Parathyroid adenoma (tissue), 2 donors: ENCODE data around the gene CNTNAP2.

Experiments used
- H2AFZ ChIP-seq: fragments of 300-600 bp; sonication (generic); one replicate; pipeline ENCODE4 v1.7.0; 2017; ENCODE audit warnings: antibody characterized with exemption, mild to moderate bottlenecking
- H3K27ac ChIP-seq: fragments of 300-600 bp; sonication (generic); one replicate; pipeline ENCODE4 v1.7.0; 2017
- H3K27me3 ChIP-seq: fragments of 300-600 bp; sonication (generic); one replicate; pipeline ENCODE4 v1.7.0; 2017; ENCODE audit warnings: low read length; ENCODE audit not compliant: control insufficient read depth, insufficient read depth
- H3K36me3 ChIP-seq: fragments of 300-600 bp; sonication (generic); one replicate; pipeline ENCODE4 v1.7.0; 2017; ENCODE audit warnings: low read length; ENCODE audit not compliant: control insufficient read depth, insufficient read depth
- H3K4me1 ChIP-seq: fragments of 300-600 bp; sonication (generic); one replicate; pipeline ENCODE4 v1.7.0; 2017; ENCODE audit warnings: control low read depth
- H3K4me2 ChIP-seq: fragments of 300-600 bp; sonication (generic); one replicate; pipeline ENCODE4 v1.7.0; 2017; ENCODE audit warnings: low read length
- H3K4me3 ChIP-seq: fragments of 300-600 bp; sonication (generic); one replicate; pipeline ENCODE4 v1.7.0; 2017; ENCODE audit warnings: low read depth, low read length
- H3K79me2 ChIP-seq: fragments of 300-600 bp; sonication (generic); one replicate; pipeline ENCODE4 v1.7.0; 2017; ENCODE audit warnings: control low read depth
- H3K9ac ChIP-seq: fragments of 300-600 bp; sonication (generic); one replicate; pipeline ENCODE4 v1.7.0; 2017; ENCODE audit warnings: mild to moderate bottlenecking
- H3K9me3 ChIP-seq: fragments of 300-600 bp; sonication (generic); one replicate; pipeline ENCODE4 v1.7.0; 2017; ENCODE audit warnings: low read length; ENCODE audit not compliant: control insufficient read depth
- CTCF ChIP-seq: fragments of 300-600 bp; sonication (generic); IDR thresholded peaks from one replicate; pipeline ENCODE4 v1.7.0; 2017; ENCODE audit warnings: antibody characterized with exemption, mild to moderate bottlenecking
- donor health status: primary hyperparathyroidism.

The CNTNAP2 gene

GRCh38 chr7:147048864-147049263 lies 932.3 kb downstream of the CNTNAP2 start:
- no peak for TF ChIP-seq CTCF
- H3K9me3 ChIP-seq = no peaks in the 10 kb centered on the region
- no peaks in the 10 kb centered on the region for H3K36me3 ChIP-seq
- no peak overlapping the region for H3K4me3 ChIP-seq
- H3K9ac ChIP-seq = no peak overlapping the region
- H2AFZ ChIP-seq = no peak overlapping the region
- no peak overlapping the region for H3K27ac ChIP-seq
- no peaks in the 10 kb centered on the region for H3K79me2 ChIP-seq
- no peak overlapping the region for H3K4me2 ChIP-seq
- no peaks in the 10 kb centered on the region for H3K27me3 ChIP-seq
- no peaks in the 10 kb centered on the region for H3K4me1 ChIP-seq

GRCh38 chr7:147052818-147053217 lies 936.2 kb downstream of the CNTNAP2 start:
- Histone ChIP-seq H3K4me1 (no peaks in the 10 kb centered on the region), H3K79me2 (no peaks in the 10 kb centered on the region), H2AFZ (no peak overlapping the region), H3K9ac (no peak overlapping the region), H3K4me2 (no peak overlapping the region), H3K36me3 (no peaks in the 10 kb centered on the region), H3K9me3 (no peaks in the 10 kb centered on the region), H3K4me3 (no peak overlapping the region), H3K27me3 (no peaks in the 10 kb centered on the region), H3K27ac (no peak overlapping the region)
- TF ChIP-seq CTCF = no peak

- H3K9me3 ChIP-seq = no peaks in the 10 kb centered on the region
- no peak overlapping the region for H3K9ac ChIP-seq
- no peak overlapping the region for H3K4me3 ChIP-seq
- no peak for TF ChIP-seq CTCF
- H3K27me3 ChIP-seq = no peaks in the 10 kb centered on the region
- H3K36me3 ChIP-seq = no peaks in the 10 kb centered on the region
- H2AFZ ChIP-seq = no peak overlapping the region
- no peaks in the 10 kb centered on the region for H3K79me2 ChIP-seq
- H3K4me1 ChIP-seq = no peaks in the 10 kb centered on the region
- no peak overlapping the region for H3K27ac ChIP-seq
- no peak overlapping the region for H3K4me2 ChIP-seq
These were observed 937.1 kb downstream of the CNTNAP2 start for GRCh38 chr7:147053746-147054145.

GRCh38 chr7:147060070-147060469 lies 943.5 kb downstream of the CNTNAP2 start:
- Histone ChIP-seq H3K36me3 (no peaks in the 10 kb centered on the region), H3K9me3 (no peaks in the 10 kb centered on the region), H3K4me2 (no peak overlapping the region), H3K79me2 (no peaks in the 10 kb centered on the region), H3K27ac (no peak overlapping the region), H2AFZ (no peak overlapping the region), H3K4me3 (no peak overlapping the region), H3K9ac (no peak overlapping the region), H3K4me1 (no peaks in the 10 kb centered on the region), H3K27me3 (no peaks in the 10 kb centered on the region)
- TF ChIP-seq CTCF = no peak

GRCh38 chr7:147062897-147063296 lies 946.3 kb downstream of the CNTNAP2 start:
- no peaks in the 10 kb centered on the region for H3K36me3 ChIP-seq
- H3K4me1 ChIP-seq = no peaks in the 10 kb centered on the region
- H3K4me2 ChIP-seq = no peak overlapping the region
- no peak overlapping the region for H3K9ac ChIP-seq
- no peaks in the 10 kb centered on the region for H3K79me2 ChIP-seq
- no peak for TF ChIP-seq CTCF
- no peak overlapping the region for H2AFZ ChIP-seq
- H3K27ac ChIP-seq = no peak overlapping the region
- H3K27me3 ChIP-seq = no peaks in the 10 kb centered on the region
- H3K4me3 ChIP-seq = no peak overlapping the region
- no peaks in the 10 kb centered on the region for H3K9me3 ChIP-seq
